ENCODE results near the gene RRAGB.
"Not testable (repeated sequence)": the region's sequence is repeated elsewhere in the genome, so short reads cannot be mapped to it uniquely, and the experiment has no call there.

Gene RRAGB

DNA sequence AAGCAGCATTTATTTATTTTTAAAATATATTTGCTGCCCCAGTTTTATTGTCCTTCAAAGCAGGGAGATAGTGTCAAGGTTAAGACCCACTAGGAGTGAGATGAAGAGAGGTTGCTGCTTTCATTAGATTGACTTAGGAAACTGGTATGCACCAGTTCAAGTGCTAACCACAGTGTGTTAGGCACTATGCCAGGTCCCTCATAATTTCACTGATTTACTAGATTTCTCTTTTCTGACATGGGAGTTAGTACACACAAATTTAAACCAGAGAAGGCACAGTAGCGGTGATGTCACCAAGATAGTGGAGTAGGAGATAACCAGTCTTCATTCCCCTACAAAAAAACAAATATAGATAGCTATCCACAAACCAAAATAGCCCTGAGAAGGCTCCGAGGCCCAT lies 14.3 kb downstream of the RRAGB start:
- TF ChIP-seq POLR2A (IDR thresholded peaks at IDR 0.05; ENCODE audit: low read length) = no peak
- no peak for TF ChIP-seq GATA1 (IDR thresholded peaks at IDR 0.05; ENCODE audit: low read depth, low read length)
- no peak for DNase-seq

DNA sequence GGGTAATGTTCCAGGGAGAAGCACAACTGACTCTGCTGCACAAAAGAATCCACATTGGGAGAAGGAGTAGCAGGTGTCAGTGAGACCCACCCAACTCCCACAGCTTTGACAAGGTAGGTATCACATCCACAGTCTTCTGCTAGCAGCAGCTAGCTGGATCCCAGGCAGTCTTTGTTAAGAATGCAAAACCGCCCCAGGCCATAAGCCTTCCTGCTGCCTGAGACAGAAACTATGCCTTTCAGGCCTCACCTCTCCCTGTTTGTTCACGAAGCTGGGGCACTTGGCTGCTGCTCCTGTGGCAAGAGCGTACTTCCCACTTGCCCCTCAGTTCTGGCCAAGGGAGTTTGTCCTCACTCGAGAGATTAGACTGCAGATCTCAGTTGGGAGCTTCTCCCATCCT lies 21.4 kb downstream of the RRAGB start:
- TF ChIP-seq POLR2A (IDR thresholded peaks at IDR 0.05; ENCODE audit: low read length) (no peak), GATA1 (IDR thresholded peaks at IDR 0.05; ENCODE audit: low read depth, low read length) (no peak)
- no peak for DNase-seq

DNA sequence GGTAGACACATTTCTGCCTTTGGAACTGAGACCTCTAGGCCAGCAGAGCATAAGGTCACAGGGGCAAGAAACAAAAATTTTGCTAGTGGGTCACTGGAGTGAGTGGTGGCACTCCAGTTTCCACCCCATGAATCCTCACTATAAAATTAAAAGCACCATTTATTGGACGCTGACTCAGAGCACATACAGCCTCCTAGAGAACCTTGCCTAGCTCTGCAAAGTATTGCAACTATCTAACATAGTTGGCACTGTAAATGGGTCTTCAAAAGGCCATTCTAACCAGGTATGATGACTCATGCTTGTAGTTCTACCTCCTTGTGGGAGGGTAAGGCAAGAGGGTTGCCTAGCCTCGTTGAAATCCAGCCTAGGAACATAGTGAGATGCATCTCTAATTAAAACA lies 25.1 kb downstream of the RRAGB start:
- DNase-seq = no peak
- TF ChIP-seq POLR2A (IDR thresholded peaks at IDR 0.05; ENCODE audit: low read length) (no peak), GATA1 (IDR thresholded peaks at IDR 0.05; ENCODE audit: low read depth, low read length) (no peak)

DNA sequence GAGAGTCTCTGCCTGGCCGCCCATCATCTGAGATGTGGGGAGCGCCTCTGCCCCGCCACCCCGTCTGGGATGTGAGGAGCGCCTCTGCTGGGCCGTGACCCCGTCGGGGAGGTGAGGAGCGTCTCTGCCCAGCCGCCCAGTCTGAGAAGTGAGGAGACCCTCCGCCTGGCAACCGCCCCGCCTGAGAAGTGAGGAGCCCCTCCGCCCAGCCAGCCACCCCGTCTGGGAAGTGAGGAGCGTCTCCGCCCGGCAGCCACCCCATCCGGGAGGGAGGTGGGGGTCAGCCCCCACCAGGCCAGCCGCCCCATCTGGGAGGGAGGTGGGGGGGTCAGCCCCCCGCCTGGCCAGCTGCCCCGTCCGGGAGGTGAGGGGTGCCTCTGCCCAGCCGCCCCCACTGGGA lies 30.9 kb downstream of the RRAGB start:
- DNase-seq = not testable (repeated sequence)

DNA sequence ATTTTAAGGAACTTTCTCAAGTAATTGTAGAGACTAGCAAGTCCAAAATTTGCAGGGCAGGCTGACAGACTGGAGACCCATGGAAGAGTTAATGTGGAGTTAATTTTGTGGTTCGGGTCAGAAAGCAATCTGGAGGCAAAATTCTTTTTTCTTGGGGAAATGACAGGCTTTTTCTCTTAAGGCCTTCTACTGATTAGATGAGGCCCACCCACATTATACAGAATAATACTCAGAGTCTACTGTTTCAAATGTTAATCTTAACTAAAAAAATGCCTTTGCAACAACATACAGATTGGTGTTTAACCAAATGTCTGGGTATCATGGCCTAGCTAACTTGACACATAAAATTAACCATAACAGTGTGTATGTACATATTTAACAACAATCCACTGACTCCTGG lies 32.7 kb downstream of the RRAGB start:
- DNase-seq = no peak

DNA sequence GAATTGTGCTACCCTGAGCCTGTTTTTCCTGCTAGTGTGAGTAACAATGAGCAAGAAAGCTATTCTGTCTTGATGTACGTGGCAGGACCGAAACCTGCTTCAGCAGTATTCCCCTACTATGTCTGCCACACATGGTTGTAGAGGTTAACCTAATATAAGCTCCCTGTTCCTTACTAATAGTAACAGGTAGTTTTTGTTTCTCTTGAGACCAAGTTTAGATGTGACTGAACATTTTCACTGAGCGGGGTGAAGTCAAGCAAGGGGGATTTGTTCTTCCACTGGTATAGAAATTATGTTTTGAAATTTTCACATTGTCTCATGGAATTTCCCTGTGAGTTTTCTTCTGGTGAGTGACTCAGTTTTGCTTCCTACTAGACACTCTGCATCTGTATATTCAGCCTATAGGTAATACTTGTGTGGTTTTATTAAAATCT lies 37.3 kb downstream of the RRAGB start:
- DNase-seq = no peak
- TF ChIP-seq POLR2A (IDR thresholded peaks at IDR 0.05; ENCODE audit: low read length) = no peak
- no peak for TF ChIP-seq GATA1 (IDR thresholded peaks at IDR 0.05; ENCODE audit: low read depth, low read length)

More for the DNA sequence above, 32.7 kb downstream of the RRAGB start:
- no peak for TF ChIP-seq POLR2A (IDR thresholded peaks at IDR 0.05; ENCODE audit: low read length)
- TF ChIP-seq GATA1 (IDR thresholded peaks at IDR 0.05; ENCODE audit: low read depth, low read length) = no peak

DNA sequence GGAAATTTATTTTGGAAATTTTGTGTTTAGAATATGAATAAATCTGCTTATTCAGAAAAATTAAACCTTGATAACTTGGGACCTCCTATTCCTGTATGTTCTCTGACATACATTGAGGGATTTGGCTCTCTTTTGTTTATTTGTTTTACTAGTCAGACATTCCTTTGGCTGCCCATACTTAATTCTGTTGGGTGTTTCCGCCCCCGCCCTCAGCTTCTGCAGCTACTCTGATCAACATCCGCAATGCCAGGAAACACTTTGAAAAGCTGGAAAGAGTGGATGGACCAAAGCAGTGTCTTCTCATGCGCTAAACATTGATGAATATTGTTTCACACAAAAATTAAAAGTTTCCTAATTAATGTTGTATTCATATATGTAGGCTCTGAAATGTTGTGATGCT lies 40.5 kb downstream of the RRAGB start:
- no peak for TF ChIP-seq POLR2A (IDR thresholded peaks at IDR 0.05; ENCODE audit: low read length)
- no peak for TF ChIP-seq GATA1 (IDR thresholded peaks at IDR 0.05; ENCODE audit: low read depth, low read length)
- DNase-seq = no peak

DNA sequence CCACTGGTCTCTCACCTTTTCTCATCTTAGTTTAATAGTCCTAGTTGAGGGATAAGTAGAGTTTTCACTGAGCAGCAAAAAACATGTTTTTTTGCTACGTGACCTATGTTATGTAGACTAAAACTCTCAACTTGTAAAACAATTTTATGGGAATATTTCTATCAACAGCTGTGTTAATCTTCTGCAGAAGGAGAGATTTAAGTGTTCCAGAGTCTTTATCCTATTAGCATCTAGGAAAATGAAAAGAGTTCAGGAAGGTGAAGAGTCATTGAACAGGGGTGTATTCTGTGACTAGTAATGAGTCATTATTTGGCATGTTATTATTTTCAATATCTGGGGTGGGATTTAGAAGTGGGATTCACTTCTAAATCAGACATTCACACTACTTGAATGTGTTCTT lies 41.9 kb downstream of the RRAGB start:
- no peak for TF ChIP-seq GATA1 (IDR thresholded peaks at IDR 0.05; ENCODE audit: low read depth, low read length)
- TF ChIP-seq POLR2A (IDR thresholded peaks at IDR 0.05; ENCODE audit: low read length) = no peak
- DNase-seq = no peak

DNA sequence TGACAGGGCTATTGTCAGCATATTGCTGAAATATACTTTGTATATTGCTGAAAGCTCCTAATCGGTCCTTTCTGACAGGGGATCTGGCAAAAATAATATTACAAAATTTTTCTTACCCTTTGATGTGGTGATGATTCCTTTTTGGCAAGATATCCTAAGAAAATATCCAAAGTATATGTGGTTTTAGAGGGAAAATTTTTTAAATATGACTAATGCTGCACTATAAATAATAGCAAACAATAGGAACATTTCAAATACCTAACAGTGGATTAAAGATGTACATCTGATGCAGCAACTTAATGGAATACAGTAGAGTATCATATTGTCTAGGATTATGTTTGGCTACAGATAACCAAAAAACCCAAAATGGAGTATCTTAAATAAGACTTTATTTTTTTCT lies 49.6 kb downstream of the RRAGB start:
- TF ChIP-seq GATA1 (IDR thresholded peaks at IDR 0.05; ENCODE audit: low read depth, low read length) (no peak), POLR2A (IDR thresholded peaks at IDR 0.05; ENCODE audit: low read length) (no peak)
- DNase-seq = no peak

DNA sequence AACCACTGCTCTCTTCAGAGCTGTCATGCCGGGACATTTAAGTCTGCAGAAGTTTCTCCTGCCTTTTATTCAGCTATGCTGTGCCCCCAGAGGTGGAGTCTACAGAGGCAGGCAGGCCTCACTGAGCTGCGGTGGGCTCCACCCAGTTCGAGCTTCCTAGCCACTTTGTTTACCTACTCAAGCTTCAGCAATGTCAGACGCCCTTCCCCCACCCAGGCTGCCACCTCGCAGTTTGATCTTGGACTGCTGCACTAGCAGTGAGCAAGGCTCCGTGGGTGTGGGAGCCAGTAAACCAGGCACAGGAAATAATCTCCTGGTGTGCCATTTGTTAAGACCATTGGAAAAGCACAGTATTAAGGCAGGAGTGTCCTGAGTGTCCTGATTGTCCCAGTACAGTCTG lies 56.9 kb downstream of the RRAGB start:
- not testable (repeated sequence) for DNase-seq

DNA sequence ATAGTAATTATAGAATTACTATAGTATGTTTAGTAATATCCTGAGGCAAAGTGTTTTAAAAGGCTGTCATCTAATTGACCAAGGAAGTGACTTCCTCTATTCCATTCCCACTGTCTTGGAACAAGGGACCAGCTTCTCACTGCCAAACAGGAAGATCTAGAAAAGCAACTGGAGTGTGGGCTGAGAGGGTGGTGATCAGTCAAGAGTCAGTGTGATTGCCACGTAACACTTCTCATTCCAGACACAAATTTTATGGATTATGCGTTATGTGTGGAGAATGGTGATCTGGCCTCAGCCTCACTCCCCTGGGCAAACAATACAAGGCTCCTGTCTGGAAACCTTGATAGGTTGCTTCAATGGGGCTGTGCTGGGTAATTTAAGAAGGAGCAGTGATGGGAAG lies 60.0 kb downstream of the RRAGB start:
- no peak for TF ChIP-seq GATA1 (IDR thresholded peaks at IDR 0.05; ENCODE audit: low read depth, low read length)
- TF ChIP-seq POLR2A (IDR thresholded peaks at IDR 0.05; ENCODE audit: low read length) = no peak
- DNase-seq = no peak

DNA sequence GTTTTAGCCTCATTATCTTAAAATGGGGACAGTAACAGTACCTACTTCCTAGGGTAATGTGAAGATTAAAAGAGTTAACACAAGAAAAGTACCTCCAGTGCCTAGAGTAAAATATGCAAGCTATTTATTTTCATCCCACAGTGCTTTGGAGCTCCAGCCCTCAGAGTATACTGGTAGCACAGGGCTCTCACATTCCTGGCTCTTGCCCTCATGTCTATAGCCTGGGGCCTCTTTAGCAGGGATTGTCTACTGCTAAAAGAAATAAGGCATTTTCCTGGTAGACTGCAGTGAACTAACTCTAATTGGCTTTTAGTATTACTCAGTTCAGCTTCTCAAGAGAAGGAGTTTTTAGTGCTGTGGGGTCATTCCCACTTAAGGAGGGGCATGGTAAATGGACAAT lies 60.8 kb downstream of the RRAGB start:
- no peak for DNase-seq
- TF ChIP-seq POLR2A (IDR thresholded peaks at IDR 0.05; ENCODE audit: low read length) (no peak), GATA1 (IDR thresholded peaks at IDR 0.05; ENCODE audit: low read depth, low read length) (no peak)

DNA sequence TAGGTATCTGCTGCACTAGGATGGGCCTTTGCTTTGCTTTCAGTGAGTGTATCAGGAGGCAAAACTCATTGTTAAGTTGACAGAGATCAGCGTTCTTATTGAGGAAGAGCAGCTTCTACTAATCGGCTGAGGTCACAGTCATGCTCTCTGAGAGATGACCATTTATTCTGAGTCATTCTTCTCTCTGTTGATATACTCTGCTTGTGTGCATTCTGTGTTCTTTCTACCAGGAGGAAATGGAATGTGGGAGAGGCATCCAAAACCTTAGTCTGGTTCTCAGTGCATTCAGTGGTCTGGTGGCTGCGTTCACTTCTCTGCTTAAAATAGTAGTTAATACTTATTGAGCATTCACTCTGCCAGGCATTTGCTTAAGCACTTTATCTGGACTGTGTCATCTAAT lies 66.2 kb downstream of the RRAGB start:
- TF ChIP-seq GATA1 (IDR thresholded peaks at IDR 0.05; ENCODE audit: low read depth, low read length) (no peak), POLR2A (IDR thresholded peaks at IDR 0.05; ENCODE audit: low read length) (no peak)
- DNase-seq = no peak

DNA sequence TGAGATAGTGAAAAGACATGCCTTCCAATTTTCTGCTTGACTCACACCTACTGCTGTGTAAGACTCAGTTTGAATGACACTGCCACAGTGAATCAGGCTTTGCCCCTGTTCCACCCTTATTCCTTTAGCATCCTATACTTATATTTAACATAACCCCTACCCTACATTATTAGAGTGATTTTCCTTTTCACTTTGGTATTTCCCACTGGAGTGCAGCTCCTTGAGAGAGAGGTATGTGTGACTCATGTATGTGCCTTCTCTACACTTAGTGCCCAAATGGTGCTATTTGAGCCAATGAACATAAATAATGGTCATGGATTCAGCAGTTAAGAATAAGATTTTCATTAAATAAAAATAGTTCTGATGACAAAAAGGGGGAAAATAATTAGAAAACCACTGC lies 69.5 kb downstream of the RRAGB start:
- no peak for DNase-seq
- TF ChIP-seq GATA1 (IDR thresholded peaks at IDR 0.05; ENCODE audit: low read depth, low read length) (no peak), POLR2A (IDR thresholded peaks at IDR 0.05; ENCODE audit: low read length) (no peak)

DNA sequence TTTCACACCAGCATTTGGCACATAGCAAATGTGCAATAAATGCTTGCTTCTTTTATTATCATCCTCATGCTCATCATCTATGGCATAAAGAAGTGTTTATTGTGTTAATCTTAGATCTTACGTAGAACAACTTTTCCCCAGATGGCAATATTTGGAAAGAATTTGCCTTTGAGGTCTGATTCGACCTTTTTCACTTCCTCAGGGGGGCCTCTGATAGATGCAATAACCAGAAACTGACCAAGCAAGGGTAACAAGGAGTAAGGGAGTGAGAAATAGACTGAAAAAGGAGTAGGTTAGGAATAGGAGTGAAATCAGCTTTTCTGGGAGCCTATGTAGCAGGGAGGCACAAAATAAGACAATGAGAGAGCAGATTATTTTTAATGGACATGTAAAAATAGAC lies 70.2 kb downstream of the RRAGB start:
- no peak for DNase-seq
- no peak for TF ChIP-seq POLR2A (IDR thresholded peaks at IDR 0.05; ENCODE audit: low read length)
- TF ChIP-seq GATA1 (IDR thresholded peaks at IDR 0.05; ENCODE audit: low read depth, low read length) = no peak

DNA sequence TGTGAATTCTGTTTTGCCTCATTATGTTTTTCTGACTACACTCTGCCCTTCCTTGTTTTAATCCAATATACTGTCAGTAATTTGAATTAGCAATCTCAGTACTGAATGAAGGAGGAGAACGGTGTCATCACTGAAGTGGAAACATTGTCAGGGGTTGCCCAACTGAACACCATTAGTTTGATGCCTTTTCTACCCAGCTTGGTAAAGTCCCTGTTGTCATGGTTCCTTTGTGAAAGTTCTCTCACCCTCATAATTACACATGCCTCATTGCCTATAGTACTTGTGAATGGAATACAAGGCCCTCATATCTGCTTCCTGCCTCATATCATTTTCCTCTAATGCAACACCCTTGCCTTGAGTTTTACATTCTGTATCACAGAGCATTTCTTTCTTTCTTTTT lies 76.9 kb downstream of the RRAGB start:
- no peak for DNase-seq
- TF ChIP-seq POLR2A (IDR thresholded peaks at IDR 0.05; ENCODE audit: low read length) (no peak), GATA1 (IDR thresholded peaks at IDR 0.05; ENCODE audit: low read depth, low read length) (no peak)
